DND-41 (cell line): ENCODE results near the gene TADA2B.

Experiments
- ATAC-seq: fragments of 200-7000 bp; cut with Tn5 transposase; 3 replicates; pipeline ENCODE4 v1.9.1; 2021; ENCODE audit warnings: low read depth; ENCODE audit not compliant: insufficient read depth
- DNase-seq: peaks from one replicate; pipeline ENCODE4 v3.0.0-alpha.2; 2020
- H2AFZ ChIP-seq: 2 replicates; pipeline ENCODE4 v1.6.0; 2012; ENCODE audit warnings: low read depth, low read length
- H3K27ac ChIP-seq: 2 replicates; pipeline ENCODE4 v1.5.1; 2012; ENCODE audit warnings: low read length, inconsistent platforms
- H3K27me3 ChIP-seq: fragments of 200-600 bp; sonication (generic); 2 replicates; pipeline ENCODE4 v1.6.0; 2012; ENCODE audit warnings: low read length, mild to moderate bottlenecking, inconsistent platforms; ENCODE audit not compliant: insufficient read depth, poor library complexity
- H3K36me3 ChIP-seq: 2 replicates; pipeline ENCODE4 v1.5.1; 2012; ENCODE audit warnings: low read length, inconsistent platforms; ENCODE audit not compliant: insufficient read depth
- H3K4me1 ChIP-seq: 2 replicates; pipeline ENCODE4 v1.5.1; 2012; ENCODE audit warnings: mild to moderate bottlenecking, low read length; ENCODE audit not compliant: insufficient read depth
- H3K4me2 ChIP-seq: 2 replicates; pipeline ENCODE4 v1.6.0; 2012; ENCODE audit warnings: mild to moderate bottlenecking, moderate library complexity, low read length, inconsistent platforms; ENCODE audit not compliant: insufficient read depth
- H3K4me3 ChIP-seq, 2 experiments: fragments of 200-600 bp in 1 of 2; shearing (Covaris generic) in 1 of 2; 2 replicates each; pipeline ENCODE4 v1.5.1; 2012 to 2016; ENCODE audit warnings: inconsistent platforms in 2 of 2, low read length in 2 of 2, mild to moderate bottlenecking in 2 of 2, low read depth in 1 of 2, moderate library complexity in 1 of 2
- H3K79me2 ChIP-seq: 2 replicates; pipeline ENCODE4 v1.6.0; 2012; ENCODE audit warnings: low read length, inconsistent platforms; ENCODE audit not compliant: insufficient read depth
- H3K9ac ChIP-seq: 2 replicates; pipeline ENCODE4 v1.6.0; 2012; ENCODE audit warnings: low read depth, mild to moderate bottlenecking, inconsistent platforms, low read length, moderate library complexity
- H3K9me3 ChIP-seq: 2 replicates; pipeline ENCODE4 v1.5.1; 2012; ENCODE audit warnings: low read length, moderate library complexity, mild to moderate bottlenecking, inconsistent platforms; ENCODE audit not compliant: insufficient read depth, severe bottlenecking
- H4K20me1 ChIP-seq: 2 replicates; pipeline ENCODE4 v1.6.0; 2012; ENCODE audit warnings: low read length; ENCODE audit not compliant: insufficient read depth
- CTCF ChIP-seq: IDR thresholded peaks from 2 replicates; pipeline ENCODE4 v1.5.1; 2012; ENCODE audit warnings: borderline replicate concordance, low read length, moderate library complexity, mild to moderate bottlenecking; ENCODE audit not compliant: poor library complexity, severe bottlenecking; ENCODE audit errors: extremely low read depth
- EZH2 ChIP-seq: IDR thresholded peaks from 3 replicates; pipeline ENCODE4 v1.6.1; 2012; ENCODE audit warnings: borderline replicate concordance, low read depth, mild to moderate bottlenecking, moderate library complexity, low read length, inconsistent platforms; ENCODE audit not compliant: severe bottlenecking

The TADA2B gene

DNA sequence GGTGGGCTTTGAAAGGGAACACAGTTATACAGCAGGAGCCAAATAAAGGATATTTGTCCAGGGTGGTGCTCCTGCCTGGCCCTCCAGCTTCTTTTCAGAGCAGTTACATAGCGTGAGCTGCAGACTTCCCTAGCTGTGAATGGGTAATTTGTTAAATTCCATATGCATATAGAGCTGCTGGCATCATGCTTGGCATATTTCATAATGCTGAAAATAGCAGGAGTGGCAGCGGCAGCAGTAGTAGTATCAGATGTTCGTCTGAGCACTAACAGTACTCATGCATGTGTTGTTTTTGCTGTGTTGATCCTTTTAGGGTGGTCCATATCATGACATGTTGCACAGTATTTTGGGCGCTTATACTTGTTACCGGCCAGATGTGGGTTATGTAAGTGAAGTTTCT, 33.6 kb upstream of the TADA2B start:
- Histone ChIP-seq H3K4me2 (no peak overlapping the region), H3K79me2 (no peaks in the 10 kb centered on the region), H4K20me1 (peaks cover 3% of the 10 kb centered on the region; the same call in 1 of the 2 replicates), H3K9ac (no peak overlapping the region), H3K4me1 (no peaks in the 10 kb centered on the region), H3K9me3 (no peaks in the 10 kb centered on the region), H3K27me3 (no peaks in the 10 kb centered on the region), H3K4me3 (no peak overlapping the region), H3K27ac (no peak overlapping the region), H3K36me3 (peaks cover 70% of the 10 kb centered on the region), H2AFZ (no peak overlapping the region)
- ATAC-seq (no peak), DNase-seq (no peak)
- TF ChIP-seq CTCF (no peak), EZH2 (no peak)

GRCh38 chr4:7013175-7013574, 30.0 kb upstream of the TADA2B start:
- DNase-seq (no peak), ATAC-seq (no peak)
- no peaks in the 10 kb centered on the region for H3K9me3 ChIP-seq
- H3K79me2 ChIP-seq = no peaks in the 10 kb centered on the region
- H2AFZ ChIP-seq = no peak overlapping the region
- TF ChIP-seq EZH2 (no peak), CTCF (no peak)
- H3K4me2 ChIP-seq = no peak overlapping the region
- no peaks in the 10 kb centered on the region for H3K4me1 ChIP-seq
- no peak overlapping the region for H3K27ac ChIP-seq
- peaks cover 3% of the 10 kb centered on the region for H4K20me1 ChIP-seq
- H3K4me3 ChIP-seq = no peak overlapping the region
- H3K27me3 ChIP-seq = no peaks in the 10 kb centered on the region
- H3K9ac ChIP-seq = no peak overlapping the region
- peaks cover 85% of the 10 kb centered on the region for H3K36me3 ChIP-seq

DNA sequence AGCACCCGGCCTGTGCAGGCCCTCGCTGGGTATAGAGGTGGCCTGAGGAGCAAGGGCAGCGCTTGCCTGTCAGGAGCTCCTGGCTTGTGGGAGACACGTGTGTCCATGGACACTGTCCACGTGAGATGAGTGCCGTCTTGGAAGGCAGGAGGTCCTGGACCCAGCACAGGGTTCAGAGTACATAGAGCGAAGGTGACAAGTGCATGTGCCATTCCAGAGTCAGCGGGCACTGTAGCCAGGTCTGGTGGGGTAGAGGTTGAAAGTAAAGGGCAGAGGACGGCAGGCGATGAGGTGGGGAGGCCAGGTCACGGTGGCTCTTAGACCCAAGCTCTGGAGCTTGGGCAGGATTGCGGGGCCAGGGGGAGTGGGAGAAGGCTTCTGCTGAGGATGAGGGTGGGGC, 28.4 kb upstream of the TADA2B start:
- TF ChIP-seq CTCF (no peak), EZH2 (no peak)
- Histone ChIP-seq H2AFZ (no peak overlapping the region), H3K27ac (no peak overlapping the region), H3K4me3 (no peak overlapping the region), H3K9me3 (no peaks in the 10 kb centered on the region), H3K36me3 (peaks cover 85% of the 10 kb centered on the region), H3K4me2 (no peak overlapping the region), H3K9ac (no peak overlapping the region), H4K20me1 (peaks cover 3% of the 10 kb centered on the region), H3K4me1 (no peaks in the 10 kb centered on the region), H3K79me2 (no peaks in the 10 kb centered on the region), H3K27me3 (no peaks in the 10 kb centered on the region)
- no peak for ATAC-seq
- DNase-seq = no peak

GRCh38 chr4:7015383-7016035, 27.7 kb upstream of the TADA2B start:
- TF ChIP-seq CTCF = no peak
- TF ChIP-seq EZH2 = no peak
- H3K36me3 ChIP-seq = peaks cover 89% of the 10 kb centered on the region
- H3K9me3 ChIP-seq = no peaks in the 10 kb centered on the region
- no peak for DNase-seq
- H3K9ac ChIP-seq = no peak overlapping the region
- H3K4me1 ChIP-seq = no peaks in the 10 kb centered on the region
- H3K4me3 ChIP-seq = no peak overlapping the region
- H2AFZ ChIP-seq = no peak overlapping the region
- no peak for ATAC-seq
- no peak overlapping the region for H3K27ac ChIP-seq
- no peak overlapping the region for H3K4me2 ChIP-seq
- H3K27me3 ChIP-seq = no peaks in the 10 kb centered on the region
- H4K20me1 ChIP-seq = peaks cover 3% of the 10 kb centered on the region
- no peaks in the 10 kb centered on the region for H3K79me2 ChIP-seq
